Stimulated activated CD8-positive, alpha-beta memory T cell treated with anti-CD3 and anti-CD28 coated beads, Interleukin-4, amount 100 ng/mL, for 24 hours (primary cell): Measurements from ENCODE around the gene NELL2.

Source experiments
- DNase-seq: peaks from one replicate; pipeline ENCODE4 v3.0.0-alpha.2; 2020; ENCODE audit warnings: low read depth

The NELL2 gene

GRCh38 chr12:44532940-44533339 lies 343.2 kb downstream of the NELL2 start:
- no peak for DNase-seq

GRCh38 chr12:44531320-44531971 lies 344.7 kb downstream of the NELL2 start:
- DNase-seq, result no peak

GRCh38 chr12:44526655-44527182 lies 349.4 kb downstream of the NELL2 start:
- no peak for DNase-seq

GRCh38 chr12:44525806-44526654 lies 350.1 kb downstream of the NELL2 start:
- DNase-seq, result no peak

DNA sequence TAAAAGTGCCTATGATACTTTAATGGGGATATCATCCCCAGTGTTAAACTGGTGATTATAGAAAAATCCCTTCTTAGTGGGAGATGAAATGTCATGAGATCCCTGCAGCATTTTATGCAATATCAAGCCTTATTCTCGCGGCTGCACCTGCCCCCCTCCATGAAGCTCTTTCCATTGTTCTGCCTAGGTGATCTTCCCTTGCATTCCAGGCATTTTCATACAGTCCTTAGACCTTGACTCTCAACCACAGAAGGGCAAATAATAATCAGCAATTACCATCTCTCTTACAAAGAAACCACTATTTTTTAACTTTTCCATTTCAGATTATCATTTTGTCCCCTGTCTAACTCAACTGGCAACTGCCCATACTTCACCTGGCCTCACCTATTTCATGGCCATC lies 352.3 kb downstream of the NELL2 start:
- no peak for DNase-seq

DNA sequence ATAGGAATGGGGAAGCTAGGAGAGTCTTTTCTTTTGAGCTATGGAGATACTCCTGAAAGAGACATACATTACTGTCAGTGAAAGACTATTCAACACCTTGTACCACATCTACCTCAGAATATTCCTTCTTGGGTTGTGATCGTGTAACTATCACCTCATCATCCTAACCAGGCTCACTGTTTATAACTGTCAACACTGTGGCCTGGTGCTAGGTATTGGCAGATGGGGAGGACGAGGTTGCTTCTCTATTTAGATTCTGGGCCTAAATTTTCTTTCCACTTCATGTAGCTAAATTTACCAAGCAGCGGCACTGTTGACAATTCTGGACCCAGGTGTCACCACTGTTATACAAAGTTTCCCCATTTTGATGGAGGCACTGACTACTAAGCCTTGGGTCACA lies 354.4 kb downstream of the NELL2 start:
- DNase-seq, result no peak

GRCh38 chr12:44519931-44520330 lies 356.2 kb downstream of the NELL2 start:
- DNase-seq, result no peak

DNA sequence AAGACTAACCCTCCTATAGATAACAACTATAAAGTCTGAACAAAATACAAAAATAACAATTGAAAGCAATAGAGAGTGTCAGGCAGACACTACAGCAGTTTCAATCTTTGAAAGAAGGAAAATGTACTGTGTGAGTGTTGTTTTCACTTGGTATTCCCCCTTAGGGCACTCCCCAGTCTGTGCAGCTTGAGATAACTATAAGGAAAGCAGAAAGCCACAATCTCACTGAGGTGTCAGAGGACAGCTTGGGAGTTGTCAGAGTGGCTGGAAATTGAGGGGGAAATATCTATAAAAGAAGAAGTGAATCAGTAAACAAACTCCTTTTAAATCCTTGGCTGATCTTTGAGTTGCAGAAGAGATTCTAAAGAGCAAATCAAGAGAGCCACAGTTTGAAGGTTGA lies 364.8 kb downstream of the NELL2 start:
- no peak for DNase-seq

GRCh38 chr12:44510510-44510909 lies 365.6 kb downstream of the NELL2 start:
- no peak for DNase-seq

GRCh38 chr12:44510076-44510475 lies 366.0 kb downstream of the NELL2 start:
- no peak for DNase-seq

GRCh38 chr12:44509471-44509870 lies 366.6 kb downstream of the NELL2 start:
- DNase-seq, result no peak

- DNase-seq, result no peak
These were observed 368.7 kb downstream of the NELL2 start for GRCh38 chr12:44507461-44507860.

- DNase-seq, result no peak
These were observed 371.3 kb downstream of the NELL2 start for GRCh38 chr12:44504799-44505198.

DNA sequence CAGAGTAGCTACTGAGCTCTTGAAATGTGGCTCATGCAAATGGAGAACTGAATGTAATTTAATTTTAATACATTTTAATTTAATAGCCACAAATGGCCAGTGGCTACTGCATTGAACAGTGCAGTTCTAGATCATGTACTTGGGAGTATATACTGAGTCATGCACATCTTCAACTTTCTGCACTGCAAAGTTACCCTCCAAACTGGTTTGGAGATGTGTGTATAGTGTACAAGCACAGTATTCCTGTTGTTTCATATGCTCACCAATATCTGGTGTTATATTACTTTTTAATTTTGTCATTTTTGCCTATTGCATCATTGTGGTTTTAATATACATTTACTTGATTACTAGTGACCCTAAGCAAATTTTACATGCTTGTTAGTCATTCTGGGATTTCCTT lies 372.8 kb downstream of the NELL2 start:
- no peak for DNase-seq

DNA sequence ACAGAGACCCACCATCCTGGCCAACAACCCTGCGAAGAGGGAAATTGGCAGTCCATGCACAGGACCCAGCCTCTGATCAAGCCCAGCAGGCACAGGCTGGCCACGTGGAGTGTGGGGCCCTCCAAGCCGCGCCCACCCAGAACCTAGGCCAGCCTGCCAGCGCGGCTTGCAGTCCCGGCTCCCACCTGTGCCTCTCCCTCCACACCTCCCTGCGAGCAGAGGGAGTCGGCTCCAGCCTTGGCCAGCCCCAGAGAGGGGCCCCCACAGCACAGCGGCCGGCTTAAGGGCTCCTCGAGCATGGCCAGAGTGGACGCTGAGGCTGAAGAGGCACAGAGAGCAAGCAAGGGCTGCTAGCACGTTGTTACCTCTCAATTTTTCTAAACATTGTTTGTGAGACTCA lies 373.4 kb downstream of the NELL2 start:
- no peak for DNase-seq

DNA sequence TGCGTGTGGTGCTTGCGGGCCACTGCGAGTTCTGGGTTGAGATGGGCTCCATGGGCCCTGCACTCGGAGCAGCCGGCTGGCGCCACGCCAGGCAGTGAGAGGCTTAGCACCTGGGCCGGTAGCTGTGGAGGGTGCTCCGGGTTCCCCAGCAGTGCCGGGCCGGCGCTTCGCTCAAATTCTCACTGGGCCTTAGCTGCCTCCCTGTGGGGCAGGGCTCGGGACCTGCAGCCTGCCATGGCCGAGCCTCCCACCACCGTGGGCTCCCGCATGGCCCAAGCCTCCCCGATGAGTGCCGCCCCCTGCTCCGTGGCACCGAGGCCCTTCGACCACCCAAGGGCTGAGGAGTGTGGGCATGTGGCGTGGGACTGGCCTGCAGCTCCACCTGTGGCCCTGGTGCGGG lies 375.7 kb downstream of the NELL2 start:
- DNase-seq, result no peak

- DNase-seq, result no peak
These were observed 379.1 kb downstream of the NELL2 start for GRCh38 chr12:44497044-44497443.

DNA sequence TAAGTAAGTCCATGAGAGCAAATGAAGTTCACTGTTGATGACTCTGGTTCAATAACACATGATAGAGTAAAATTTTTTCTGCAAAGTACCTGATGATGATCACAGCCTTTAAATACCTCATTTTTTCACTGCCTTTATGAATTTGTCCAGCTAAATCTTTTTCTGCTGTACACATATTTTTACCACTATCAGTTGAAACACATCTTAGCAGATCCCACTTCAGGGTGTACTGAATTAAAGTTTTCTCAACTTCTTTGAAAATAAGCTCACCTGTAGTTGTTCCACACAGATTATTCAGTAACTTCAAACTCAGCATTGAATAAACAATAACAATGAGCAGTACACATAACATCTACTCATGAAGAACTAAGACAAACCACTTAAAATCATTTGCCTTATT lies 385.9 kb downstream of the NELL2 start:
- DNase-seq, result no peak

DNA sequence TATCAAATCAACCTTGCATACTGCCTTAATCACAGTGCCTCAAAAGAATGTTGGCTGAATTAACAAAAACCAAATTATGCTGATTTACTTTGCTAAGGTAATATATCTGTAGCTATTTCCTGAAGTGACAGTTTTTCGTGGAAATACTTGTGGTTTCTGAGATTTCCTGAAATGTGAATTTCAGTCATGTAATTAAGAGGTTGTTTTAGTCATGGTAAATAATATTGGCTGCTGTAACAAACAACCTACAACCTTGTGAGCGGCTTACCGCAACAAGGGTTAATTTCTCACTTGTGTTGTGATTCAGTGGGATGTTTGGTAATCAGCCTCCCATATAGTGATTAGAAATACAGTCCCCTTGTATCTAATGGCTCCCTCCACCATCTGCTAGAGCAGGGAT lies 387.9 kb downstream of the NELL2 start:
- no peak for DNase-seq

GRCh38 chr12:44484862-44485261 lies 391.3 kb downstream of the NELL2 start:
- no peak for DNase-seq

DNA sequence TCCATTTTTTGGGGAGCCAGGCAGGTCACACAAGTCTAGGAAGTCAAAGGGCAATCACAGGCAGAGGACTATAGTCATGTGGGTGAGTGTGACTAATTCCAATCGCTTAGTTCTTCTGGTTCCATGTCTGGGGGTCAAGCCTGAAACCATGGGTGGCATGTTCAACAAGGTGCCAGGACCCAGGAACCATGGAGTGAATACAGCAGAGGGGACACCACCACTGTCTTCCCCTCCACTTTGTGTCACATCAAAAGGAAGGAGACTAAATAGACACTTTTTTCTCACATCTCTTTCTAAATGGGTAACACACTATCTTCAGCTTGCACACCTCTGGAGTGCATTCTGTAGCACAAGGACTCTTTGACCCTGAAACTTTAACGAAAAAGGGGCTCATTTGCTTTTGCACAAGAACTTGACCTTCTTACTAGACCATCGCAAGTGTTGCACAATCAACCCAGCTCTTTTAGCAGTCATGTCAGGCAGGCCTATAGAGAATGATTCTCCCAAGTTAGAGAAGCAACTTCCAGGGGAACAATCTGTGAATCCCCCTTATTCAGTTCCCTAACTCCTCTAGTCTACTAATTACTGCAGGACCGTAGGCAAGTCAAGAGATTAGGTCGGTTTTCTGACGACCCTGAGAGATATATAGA lies 398.7 kb downstream of the NELL2 start:
- no peak for DNase-seq

DNA sequence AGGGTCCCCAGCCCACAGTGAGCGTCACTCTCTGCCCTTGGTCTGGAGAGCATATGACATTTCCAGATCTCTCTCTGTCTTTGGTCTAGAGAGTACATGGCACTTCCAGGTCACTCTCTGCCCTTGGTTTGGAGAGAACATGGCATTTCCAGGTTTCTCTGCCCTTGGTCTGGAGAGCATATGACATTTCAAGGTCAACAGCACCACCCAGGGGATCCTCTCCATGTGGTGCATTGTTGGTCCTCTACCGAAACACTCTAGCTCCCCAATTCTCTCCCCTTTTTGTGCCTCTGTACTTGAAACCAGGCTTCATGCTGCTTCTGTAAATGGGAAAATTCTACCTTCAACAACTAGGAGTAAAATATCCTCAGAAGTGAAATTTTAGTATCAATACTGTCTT lies 399.4 kb downstream of the NELL2 start:
- no peak for DNase-seq

DNA sequence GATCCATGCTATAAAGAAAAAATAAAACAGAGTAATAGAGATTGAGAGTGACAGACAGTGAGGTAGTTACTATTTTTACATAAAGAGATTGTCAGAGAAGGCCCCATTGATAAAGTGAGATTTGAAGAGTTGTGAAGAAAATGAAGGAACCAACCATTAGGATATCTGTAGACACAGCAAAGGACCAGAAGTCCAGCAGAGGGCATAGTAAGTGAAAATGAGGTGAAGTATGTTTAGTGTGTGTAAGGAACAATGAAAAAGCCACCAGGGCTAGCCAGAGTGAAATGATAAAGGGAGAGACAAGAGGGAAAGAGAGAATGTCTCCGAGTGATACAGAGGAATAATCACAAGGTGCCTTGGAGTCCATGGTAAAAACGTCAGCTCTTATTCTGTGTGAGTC lies 411.0 kb downstream of the NELL2 start:
- no peak for DNase-seq
